ENCODE results near the gene BUB1. TPM values are rescaled to one million over a fixed set of nuclear protein-coding genes. Genes with fewer than 3 reads are reported as not detected.
"Not testable (repeated sequence)": the region's sequence is repeated elsewhere in the genome, so short reads cannot be mapped to it uniquely, and the experiment has no call there.

Gene BUB1
- total and polyA plus RNA-seq, 2 of the 8 experiments (the other 6 are each of a cell fraction or from before 2014, with no cell fraction given) = 48.4 to 113 TPM

GRCh38 chr2:110613927-110614326 is 63.9 kb downstream of the BUB1 start:
- H3K23me2 ChIP-seq (ENCODE audit: low read depth, low read length); POLR2A ChIA-PET (ENCODE audit: partially characterized antibody); CTCF ChIA-PET (ENCODE audit: partially characterized antibody); H3K4ac ChIP-seq (replicated peaks; ENCODE audit: insufficient read length, low read depth, low read length); FAIRE-seq; H3K4me1 ChIP-seq (replicated peaks in 1 of 4; ENCODE audit: control insufficient read depth in 3 of 4, insufficient read depth in 4 of 4, low read length in 3 of 4); H3K4me3 ChIP-seq (ENCODE audit: extremely low read depth in 1 of 4, insufficient read depth in 2 of 4, low read depth in 3 of 4, low read length in 4 of 4); H4K5ac ChIP-seq (ENCODE audit: insufficient read length, low read depth, low read length); H2BK120ac ChIP-seq (replicated peaks; ENCODE audit: low read depth, low read length); H3K23ac ChIP-seq (ENCODE audit: insufficient read length); H3K27me3 ChIP-seq (replicated peaks in 1 of 4; ENCODE audit: control insufficient read depth in 3 of 4, extremely low read depth in 1 of 4, insufficient read depth in 3 of 4, low read length in 3 of 4); H4K20me1 ChIP-seq (replicated peaks in 1 of 2; ENCODE audit: control insufficient read depth in 1 of 2, insufficient read depth in 2 of 2, low read length in 2 of 2); H3K18ac ChIP-seq (ENCODE audit: extremely low read depth, low read length); H4K91ac ChIP-seq (replicated peaks; ENCODE audit: insufficient read length, low read length); H2BK20ac ChIP-seq (ENCODE audit: low read length); H3K4me2 ChIP-seq (ENCODE audit: insufficient read depth in 1 of 2, low read depth in 2 of 2, low read length in 2 of 2); H3K27ac ChIP-seq (ENCODE audit: low read depth, low read length); H2AK5ac ChIP-seq (ENCODE audit: low read depth, low read length); H3K56ac ChIP-seq (replicated peaks; ENCODE audit: insufficient read length, low read depth, low read length); H2BK5ac ChIP-seq (ENCODE audit: low read depth, low read length); DNase-seq (ENCODE audit: low read depth in 1 of 2, low spot score in 2 of 2); H3K9ac ChIP-seq (replicated peaks in 1 of 4; ENCODE audit: extremely low read depth in 1 of 4, low read depth in 3 of 4, low read length in 3 of 4); H3K79me1 ChIP-seq (ENCODE audit: low read depth, low read length); H2BK12ac ChIP-seq (ENCODE audit: low read depth, low read length); H3K9me3 ChIP-seq (ENCODE audit: insufficient read depth in 2 of 2, low read depth in 1 of 2, low read length in 1 of 2); H4K8ac ChIP-seq (ENCODE audit: extremely low read depth, insufficient read depth, low read length); H2AFZ ChIP-seq (ENCODE audit: low read length); H3K36me3 ChIP-seq (ENCODE audit: control insufficient read depth in 2 of 4, insufficient read depth in 4 of 4, low read length in 3 of 4); H3K14ac ChIP-seq (ENCODE audit: insufficient read length); H2BK15ac ChIP-seq (ENCODE audit: low read length); H3K79me2 ChIP-seq (ENCODE audit: control insufficient read depth in 1 of 2, insufficient read depth in 2 of 2, low read length in 2 of 2): not testable (repeated sequence)
- WGBS, 2 experiments (ENCODE audit: extremely low coverage in 1 of 2, insufficient coverage in 1 of 2, insufficient read length in 1 of 2, insufficient replicate concordance in 2 of 2, low coverage in 1 of 2, low lambda C conversion rate in 2 of 2, missing lambda C conversion rate in 1 of 2) = no CpG with 5 or more reads among the region's 1 CpG

GRCh38 chr2:110610613-110611250 is 67.1 kb downstream of the BUB1 start:
- POLR2A ChIA-PET (ENCODE audit: partially characterized antibody); H3K27me3 ChIP-seq (replicated peaks in 1 of 4; ENCODE audit: control insufficient read depth in 3 of 4, extremely low read depth in 1 of 4, insufficient read depth in 3 of 4, low read length in 3 of 4); H2BK120ac ChIP-seq (replicated peaks; ENCODE audit: low read depth, low read length); H3K9ac ChIP-seq (replicated peaks in 1 of 4; ENCODE audit: extremely low read depth in 1 of 4, low read depth in 3 of 4, low read length in 3 of 4); H3K18ac ChIP-seq (ENCODE audit: extremely low read depth, low read length); H2BK15ac ChIP-seq (ENCODE audit: low read length); H2BK12ac ChIP-seq (ENCODE audit: low read depth, low read length); H3K9me3 ChIP-seq (ENCODE audit: insufficient read depth in 2 of 2, low read depth in 1 of 2, low read length in 1 of 2); H2AFZ ChIP-seq (ENCODE audit: low read length); H3K23me2 ChIP-seq (ENCODE audit: low read depth, low read length); H4K91ac ChIP-seq (replicated peaks; ENCODE audit: insufficient read length, low read length); H4K5ac ChIP-seq (ENCODE audit: insufficient read length, low read depth, low read length); CTCF ChIA-PET (ENCODE audit: partially characterized antibody); DNase-seq (ENCODE audit: low read depth in 1 of 2, low spot score in 2 of 2); H3K4ac ChIP-seq (replicated peaks; ENCODE audit: insufficient read length, low read depth, low read length); H3K4me3 ChIP-seq (ENCODE audit: extremely low read depth in 1 of 4, insufficient read depth in 2 of 4, low read depth in 3 of 4, low read length in 4 of 4); H3K27ac ChIP-seq (ENCODE audit: low read depth, low read length); H3K79me2 ChIP-seq (ENCODE audit: control insufficient read depth in 1 of 2, insufficient read depth in 2 of 2, low read length in 2 of 2); H3K23ac ChIP-seq (ENCODE audit: insufficient read length); H3K36me3 ChIP-seq (ENCODE audit: control insufficient read depth in 2 of 4, insufficient read depth in 4 of 4, low read length in 3 of 4); H2BK20ac ChIP-seq (ENCODE audit: low read length); H3K79me1 ChIP-seq (ENCODE audit: low read depth, low read length); H2AK5ac ChIP-seq (ENCODE audit: low read depth, low read length); H3K4me2 ChIP-seq (ENCODE audit: insufficient read depth in 1 of 2, low read depth in 2 of 2, low read length in 2 of 2); H4K20me1 ChIP-seq (replicated peaks in 1 of 2; ENCODE audit: control insufficient read depth in 1 of 2, insufficient read depth in 2 of 2, low read length in 2 of 2); H3K4me1 ChIP-seq (replicated peaks in 1 of 4; ENCODE audit: control insufficient read depth in 3 of 4, insufficient read depth in 4 of 4, low read length in 3 of 4); H3K56ac ChIP-seq (replicated peaks; ENCODE audit: insufficient read length, low read depth, low read length); H3K14ac ChIP-seq (ENCODE audit: insufficient read length); FAIRE-seq; H4K8ac ChIP-seq (ENCODE audit: extremely low read depth, insufficient read depth, low read length); H2BK5ac ChIP-seq (ENCODE audit: low read depth, low read length): not testable (repeated sequence)
- WGBS, 2 experiments (ENCODE audit: extremely low coverage in 1 of 2, insufficient coverage in 1 of 2, insufficient read length in 1 of 2, insufficient replicate concordance in 2 of 2, low coverage in 1 of 2, low lambda C conversion rate in 2 of 2, missing lambda C conversion rate in 1 of 2) = no CpG with 5 or more reads among the region's 94 CpGs
